COLO829 (cell line): Measurements from ENCODE around the gene PTPRF.
A peak's percentile ranks its signal among the peaks of the same experiment; 100 is the strongest.

Experiments used
- DNase-seq: peaks from one replicate; pipeline ENCODE4 v3.0.0; 2012; ENCODE audit warnings: low spot score

Gene PTPRF

GRCh38 chr1:43552813-43553212 lies 22.1 kb downstream of the PTPRF start:
- no peak for DNase-seq

DNA sequence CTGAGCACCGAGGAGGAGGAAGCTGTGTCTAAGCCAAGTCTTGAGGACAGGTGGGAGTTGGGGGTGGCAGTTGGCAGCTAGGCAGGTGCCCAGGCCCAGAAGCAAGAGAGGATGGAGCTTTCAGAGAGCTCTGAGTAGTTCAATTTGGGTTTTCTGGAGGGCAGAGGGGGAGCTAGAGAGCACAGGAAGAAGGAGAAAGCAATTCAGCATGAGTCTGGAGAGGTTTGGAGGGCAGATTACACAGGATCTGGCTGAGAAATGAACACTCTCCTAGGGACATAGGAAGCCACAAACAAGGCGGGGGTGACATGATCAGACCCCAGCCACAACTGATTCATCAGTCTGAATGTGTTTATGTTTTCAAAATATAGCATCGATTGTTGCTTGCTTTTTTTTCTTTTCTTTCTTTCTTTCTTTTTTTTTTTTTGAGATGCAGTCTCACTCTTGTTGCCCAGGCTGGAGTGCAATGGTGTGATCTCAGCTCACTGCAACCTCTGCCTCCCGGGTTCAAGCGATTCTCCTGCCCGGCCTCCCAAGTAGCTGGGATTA lies 23.8 kb downstream of the PTPRF start:
- no peak for DNase-seq

GRCh38 chr1:43556782-43557181 lies 26.1 kb downstream of the PTPRF start:
- DNase-seq = no peak

DNA sequence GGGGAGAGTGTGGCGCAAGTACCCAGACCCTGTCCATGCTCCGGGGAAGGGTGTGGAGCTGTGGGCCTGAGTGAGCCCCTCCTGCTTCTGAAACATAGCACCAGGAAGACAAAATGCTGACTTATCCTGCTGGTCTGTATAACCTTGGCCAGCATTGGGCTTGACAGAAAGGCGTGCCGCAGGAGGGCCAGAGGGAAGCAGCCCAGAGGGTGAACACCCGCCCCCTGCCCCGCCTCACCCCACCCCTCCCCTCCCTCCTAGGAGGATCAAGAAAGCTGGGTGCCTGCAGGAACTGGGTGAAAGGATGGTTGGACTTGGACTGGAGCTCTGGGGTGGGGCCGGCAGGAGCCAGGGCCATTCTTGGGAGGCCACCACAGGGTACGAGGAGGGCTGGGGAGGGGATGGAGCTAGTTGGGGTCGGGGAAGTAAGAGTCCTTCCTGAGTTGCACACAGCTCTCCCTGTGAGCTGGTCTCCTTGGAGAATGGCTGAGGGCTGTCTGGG lies 27.1 kb downstream of the PTPRF start:
- DNase-seq = no peak

DNA sequence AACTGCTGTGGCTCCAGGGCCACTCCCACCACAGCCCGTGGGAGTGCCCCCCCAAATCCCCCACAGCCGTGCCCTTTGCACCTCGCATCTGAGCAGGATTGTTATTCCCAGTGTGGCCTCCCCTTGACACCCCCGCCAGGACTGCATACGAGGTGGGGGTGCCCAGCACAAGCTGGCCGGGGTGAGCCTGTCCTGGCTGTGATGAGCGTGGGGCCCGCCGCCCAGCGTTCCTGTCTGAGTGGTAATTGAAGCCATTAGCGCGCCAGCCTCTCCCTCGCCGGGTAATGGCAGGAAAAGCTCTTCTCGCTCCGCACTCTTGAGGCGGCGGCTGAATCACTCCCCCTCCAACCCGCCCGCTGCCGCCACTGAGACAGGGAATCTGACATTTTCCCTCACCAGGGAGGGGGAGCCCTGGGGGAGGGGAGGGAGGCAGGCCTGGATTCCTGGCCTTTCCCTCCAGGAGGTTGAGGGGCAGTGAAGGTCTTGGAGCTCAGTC lies 27.7 kb downstream of the PTPRF start:
- no peak for DNase-seq

DNA sequence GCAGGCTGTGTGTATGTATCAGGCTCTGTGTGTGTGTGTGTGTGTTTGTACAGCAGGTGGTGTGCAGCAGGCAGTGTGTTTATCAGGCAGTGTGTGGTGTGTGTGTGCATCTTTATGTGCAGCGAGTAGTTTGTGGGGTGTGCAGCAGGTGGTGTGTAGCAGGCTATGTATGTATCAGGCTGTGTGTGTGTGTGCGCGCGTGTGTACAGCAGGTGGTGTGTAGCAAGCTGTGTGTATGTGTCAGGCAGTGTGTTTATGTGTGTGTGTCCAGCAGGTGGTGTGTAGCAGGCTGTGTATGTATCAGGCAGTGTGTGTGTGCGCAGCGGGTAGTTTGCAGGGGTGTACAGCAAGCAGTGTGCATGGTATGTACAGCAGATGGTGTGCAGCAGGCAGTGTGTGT lies 29.0 kb downstream of the PTPRF start:
- no peak for DNase-seq

GRCh38 chr1:43560286-43560685 lies 29.6 kb downstream of the PTPRF start:
- DNase-seq = no peak

- DNase-seq = no peak
Observed at GRCh38 chr1:43563876-43564539, 33.3 kb downstream of the PTPRF start.

- DNase-seq = no peak
Observed at GRCh38 chr1:43564551-43565348, 34.1 kb downstream of the PTPRF start.

DNA sequence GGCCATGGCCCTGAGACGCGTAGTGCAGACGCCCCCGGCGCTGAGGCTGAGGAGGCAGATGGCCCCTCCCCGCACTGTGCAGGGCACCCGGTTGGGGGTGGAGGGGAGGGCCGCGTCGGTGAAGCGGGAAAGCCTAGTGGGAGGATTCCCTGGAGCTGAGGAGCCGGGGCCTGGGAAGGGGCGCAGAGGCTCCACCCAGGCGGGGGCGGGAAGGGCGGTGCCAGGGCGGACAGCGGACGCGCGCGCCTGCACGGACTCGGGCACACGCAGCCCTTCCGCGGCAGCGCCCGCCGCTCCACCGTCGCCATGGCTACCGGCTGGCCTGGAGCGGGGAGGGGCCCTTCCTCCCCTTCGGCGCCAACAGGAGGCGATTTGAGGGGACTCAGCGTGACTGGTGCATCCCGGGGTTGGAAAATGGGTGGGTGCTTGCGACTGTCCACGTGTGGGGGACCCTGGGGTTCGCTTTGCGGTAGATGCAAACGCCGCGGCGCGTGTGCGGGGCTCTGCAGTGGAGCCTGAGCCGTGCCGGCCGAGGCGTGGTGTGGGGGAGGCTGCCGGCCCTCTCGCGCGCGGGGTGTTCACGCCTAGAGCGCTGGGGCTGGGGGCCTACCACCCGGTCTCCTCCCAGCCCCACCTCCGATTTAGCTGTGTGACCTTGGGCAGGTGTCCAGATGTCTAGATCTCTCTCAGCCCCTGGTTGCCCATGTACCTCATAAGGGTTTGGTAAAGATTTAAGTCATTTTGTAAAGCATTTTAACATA lies 35.1 kb downstream of the PTPRF start:
- DNase-seq = peak; percentile 60

DNA sequence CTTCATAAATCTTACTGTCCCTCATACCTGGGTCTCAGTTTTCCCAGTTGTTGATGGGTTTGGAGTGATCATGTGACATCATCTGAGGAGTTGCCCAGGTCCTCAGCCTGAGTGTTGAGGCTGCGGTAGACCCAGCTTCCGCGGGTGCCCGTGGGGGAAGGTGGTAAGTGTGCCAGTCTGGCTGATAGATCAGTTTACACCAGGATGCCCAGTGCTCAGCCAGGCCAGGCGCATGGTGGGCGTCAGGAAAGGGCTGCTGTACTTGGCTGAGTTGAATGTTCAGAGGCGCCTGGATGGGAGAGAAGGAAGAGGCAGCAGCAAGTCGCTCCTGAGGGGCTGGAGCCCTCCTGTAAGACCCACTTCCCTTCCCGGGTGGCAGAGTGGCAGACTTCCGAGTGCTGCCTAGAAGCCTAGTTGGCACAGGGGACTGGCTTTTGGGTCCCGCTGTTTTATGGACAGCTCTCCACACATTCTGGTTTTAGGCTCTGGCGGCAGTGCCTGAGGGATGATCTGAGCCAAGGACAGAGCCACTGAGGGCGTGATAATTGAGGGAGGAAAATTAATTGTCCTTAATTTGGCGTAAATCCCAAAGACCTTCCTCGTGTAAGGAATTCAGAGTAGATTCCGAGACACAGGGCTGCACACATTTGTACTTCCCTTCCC lies 35.8 kb downstream of the PTPRF start:
- DNase-seq = no peak

DNA sequence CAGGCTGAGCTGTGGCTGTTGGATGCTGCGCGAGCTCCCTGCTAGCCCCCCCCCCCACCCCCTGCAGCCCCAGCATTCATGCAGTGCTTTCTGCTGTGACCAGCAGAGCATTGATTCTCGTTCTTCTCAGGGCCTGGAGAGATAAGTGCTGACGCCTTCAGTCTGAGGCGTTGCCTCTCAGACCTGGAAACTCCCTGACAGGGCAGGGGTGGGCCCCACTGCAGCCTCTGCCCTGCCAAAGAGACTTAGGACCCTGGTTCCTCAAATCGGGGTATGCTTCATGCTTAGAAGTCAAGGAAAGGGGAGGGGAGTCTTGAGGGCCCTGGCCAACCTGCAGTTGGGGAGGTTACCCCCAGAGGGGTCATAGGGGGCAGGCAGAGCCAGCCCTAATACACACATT lies 38.5 kb downstream of the PTPRF start:
- no peak for DNase-seq

- DNase-seq = no peak
Observed at GRCh38 chr1:43570277-43570676, 39.6 kb downstream of the PTPRF start.

DNA sequence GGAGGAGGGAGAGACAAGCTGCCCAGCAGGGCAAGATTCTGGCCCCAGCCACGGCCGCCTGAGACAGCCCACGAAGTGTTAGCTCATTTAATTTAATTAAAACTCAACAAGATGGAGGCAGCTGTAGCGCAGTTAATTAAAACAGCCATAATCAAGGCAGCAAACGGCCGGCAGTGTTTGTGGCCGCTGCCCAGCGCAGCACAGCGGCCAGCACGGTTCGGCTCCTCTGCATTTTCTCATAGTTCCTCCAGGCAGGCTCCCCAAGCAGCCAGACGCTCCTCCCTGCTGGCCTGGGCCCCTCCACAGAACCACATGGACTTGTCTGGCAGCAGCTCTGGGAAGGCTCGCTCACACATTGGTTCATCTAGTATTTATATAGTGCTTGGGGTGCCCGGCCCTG lies 40.0 kb downstream of the PTPRF start:
- DNase-seq = no peak

DNA sequence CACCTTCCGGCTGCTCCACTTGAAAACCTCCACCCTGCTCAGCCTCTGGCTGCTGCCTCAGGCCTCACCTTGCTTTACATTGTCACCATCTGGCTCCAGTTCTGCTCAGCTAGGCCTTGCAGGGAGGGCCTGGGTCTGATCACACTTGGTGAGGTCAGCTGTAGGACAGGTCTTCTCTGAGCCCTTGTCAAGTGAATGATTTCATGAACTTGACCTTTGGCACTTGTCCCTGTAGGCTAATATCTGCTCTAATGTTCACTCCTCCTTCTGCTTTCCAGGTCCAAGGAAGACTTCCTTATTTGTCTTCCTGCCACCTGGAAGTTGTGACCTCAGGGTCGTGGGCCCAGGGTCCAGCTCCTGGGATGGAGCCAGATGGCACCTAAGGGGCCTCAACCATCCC lies 41.4 kb downstream of the PTPRF start:
- DNase-seq = no peak

DNA sequence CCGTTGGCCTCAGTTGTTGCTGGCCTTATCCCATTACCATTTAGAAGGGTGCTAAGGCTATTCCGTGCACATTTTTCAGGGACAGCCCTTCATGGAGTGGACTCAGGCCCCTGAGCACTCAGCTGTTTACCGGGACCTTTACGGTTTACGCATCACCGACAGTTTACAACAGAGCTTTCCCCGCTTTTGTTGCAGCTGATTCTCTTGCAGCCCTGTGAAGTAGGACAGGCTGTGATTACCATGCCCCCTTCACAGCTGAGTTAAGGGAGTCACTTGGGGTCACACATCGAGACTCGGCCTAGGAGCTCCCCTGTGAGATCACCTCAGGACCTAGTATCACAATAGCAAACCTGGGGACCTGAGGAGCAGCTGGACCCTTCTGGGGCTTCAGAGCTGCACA lies 41.9 kb downstream of the PTPRF start:
- no peak for DNase-seq

- DNase-seq = no peak
Observed at GRCh38 chr1:43573066-43573800, 42.5 kb downstream of the PTPRF start.

- no peak for DNase-seq
Observed at GRCh38 chr1:43576521-43576920, 45.8 kb downstream of the PTPRF start.

- no peak for DNase-seq
Observed at GRCh38 chr1:43577655-43578542, 47.2 kb downstream of the PTPRF start.

DNA sequence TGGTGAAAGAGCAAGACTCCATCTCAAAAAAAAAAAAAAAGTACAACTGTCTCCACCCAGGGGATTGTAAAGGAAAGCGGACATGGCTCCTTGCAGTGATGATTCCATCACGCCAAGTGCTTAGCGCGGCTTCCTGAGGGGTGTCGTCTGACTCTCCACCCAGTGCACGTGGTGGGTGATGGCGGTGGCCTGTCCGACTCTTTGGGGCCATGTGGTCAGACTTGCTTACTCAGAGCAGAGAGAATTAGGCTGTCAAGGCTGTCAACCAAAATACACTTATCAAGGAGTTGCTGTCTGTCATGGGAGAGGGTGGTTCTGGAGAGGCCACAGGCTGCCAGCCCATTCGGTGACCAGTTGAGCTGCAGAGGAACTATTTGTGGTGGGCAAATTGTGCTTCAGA lies 49.4 kb downstream of the PTPRF start:
- DNase-seq = no peak
